GM21360 (cell line): Measurements from ENCODE around the gene GREM1.

Experiments
- ATAC-seq: cut with Tn5 transposase; IDR thresholded peaks from one replicate; pipeline ENCODE4 v1.9.1; 2021; ENCODE audit warnings: mild to moderate bottlenecking, moderate library complexity; ENCODE audit not compliant: unreplicated experiment

The GREM1 gene

GRCh38 chr15:32694222-32694983 is 23.4 kb upstream of the GREM1 start:
- no peak for ATAC-seq

GRCh38 chr15:32698773-32699390 is 18.9 kb upstream of the GREM1 start:
- ATAC-seq: no peak

- ATAC-seq: no peak
Measured at GRCh38 chr15:32700501-32701150, 17.2 kb upstream of the GREM1 start.

- no peak for ATAC-seq
Measured at GRCh38 chr15:32701863-32702262, 15.9 kb upstream of the GREM1 start.

GRCh38 chr15:32704395-32704981 is 13.3 kb upstream of the GREM1 start:
- no peak for ATAC-seq

- no peak for ATAC-seq
Measured at GRCh38 chr15:32705446-32705845, 12.4 kb upstream of the GREM1 start.

GRCh38 chr15:32706704-32707103 is 11.1 kb upstream of the GREM1 start:
- ATAC-seq: no peak

GRCh38 chr15:32707436-32707835 is 10.4 kb upstream of the GREM1 start:
- no peak for ATAC-seq

GRCh38 chr15:32709295-32710033 is 8.3 kb upstream of the GREM1 start:
- ATAC-seq: no peak

- no peak for ATAC-seq
Measured at GRCh38 chr15:32715276-32715675, 2.5 kb upstream of the GREM1 start.

- no peak for ATAC-seq
Measured at GRCh38 chr15:32716216-32716914, 1.4 kb upstream of the GREM1 start.

- no peak for ATAC-seq
Measured at GRCh38 chr15:32716915-32717425, 834 bp upstream of the GREM1 start.

GRCh38 chr15:32718227-32718820 is 520 bp downstream of the GREM1 start:
- no peak for ATAC-seq

GRCh38 chr15:32718821-32719716 is 1.3 kb downstream of the GREM1 start:
- ATAC-seq: no peak

GRCh38 chr15:32721596-32721995 is 3.8 kb downstream of the GREM1 start:
- no peak for ATAC-seq

- ATAC-seq: no peak
Measured at GRCh38 chr15:32722136-32722535, 4.3 kb downstream of the GREM1 start.

- ATAC-seq: peak; percentile 88
Measured at GRCh38 chr15:32723171-32723948, 5.6 kb downstream of the GREM1 start.
